ENCODE data around the gene CORO1C. TPM values are rescaled to one million over a fixed set of nuclear protein-coding genes. Genes with fewer than 3 reads are reported as not detected.

Gene CORO1C
- total and polyA plus RNA-seq, 2 donors (not counting 3 experiments of a cell fraction or from before 2014, with no cell fraction given), result 150 to 240 TPM

DNA sequence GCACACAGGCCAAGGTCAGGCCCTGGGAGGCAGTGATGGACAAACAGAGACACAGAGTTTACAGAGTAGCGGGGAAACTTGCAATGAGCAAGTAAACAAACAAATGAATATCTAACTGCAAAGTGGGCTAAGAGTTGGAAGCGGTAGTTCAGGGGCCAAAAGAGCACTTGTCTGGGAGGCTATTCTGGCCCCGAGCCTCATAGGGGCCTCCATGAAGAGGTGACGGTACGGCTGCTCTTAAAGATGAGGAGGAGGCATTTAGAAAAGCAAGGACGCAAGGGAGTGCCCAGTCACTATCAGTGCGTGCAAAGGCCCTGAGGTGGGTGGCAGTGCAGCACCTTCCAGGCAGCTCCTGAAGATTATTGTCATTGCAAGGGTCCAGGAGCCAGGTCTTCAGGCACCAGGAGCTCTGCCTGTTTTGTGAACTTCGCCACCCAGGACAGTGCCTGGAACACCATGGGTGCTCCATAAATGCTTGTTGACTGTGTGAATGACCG, 129.1 kb downstream of the CORO1C start:
- Histone ChIP-seq H3K9ac (replicated peaks; ENCODE audit: extremely low read depth, insufficient read depth, low read length) (no peak overlapping the region), H3K27ac (ENCODE audit: insufficient read depth, low read depth, low read length) (no peak overlapping the region), H3K36me3 (ENCODE audit: control insufficient read depth in 2 of 2, extremely low read depth in 1 of 2, insufficient read depth in 2 of 2, low read length in 2 of 2) (no peaks in the 10 kb centered on the region), H3K9me1 (replicated peaks; ENCODE audit: control insufficient read depth, extremely low read depth, insufficient read depth, low read length) (no peaks in the 10 kb centered on the region), H3K9me3 (replicated peaks; ENCODE audit: control insufficient read depth, insufficient read depth, low read length) (no peaks in the 10 kb centered on the region), H2AFZ (ENCODE audit: low read depth, low read length) (no peak overlapping the region), H3K4me1 (ENCODE audit: control insufficient read depth, extremely low read depth, insufficient read depth, low read length) (no peaks in the 10 kb centered on the region), H3K4me3 (replicated peaks in 1 of 3; ENCODE audit: insufficient read depth in 1 of 3, low read depth in 1 of 3, low read length in 3 of 3) (no peak overlapping the region), H3K4me2 (ENCODE audit: insufficient read depth, low read length) (no peak overlapping the region), H3K79me2 (ENCODE audit: control insufficient read depth, insufficient read depth, low read length) (no peaks in the 10 kb centered on the region), H4K20me1 (replicated peaks; ENCODE audit: control insufficient read depth, extremely low read depth, insufficient read depth, low read length) (no peaks in the 10 kb centered on the region), H3K27me3 (ENCODE audit: control insufficient read depth in 2 of 2, insufficient read depth in 2 of 2, low read length in 2 of 2) (no peaks in the 10 kb centered on the region)
- DNase-seq (ENCODE audit: low read depth, low spot score) (no peak), FAIRE-seq (no peak)
- TF ChIP-seq MYC (IDR thresholded peaks at IDR 0.05; ENCODE audit: low read depth, low read length) (no peak), POLR2AphosphoS5 (IDR thresholded peaks at IDR 0.05; ENCODE audit: insufficient read depth, low read depth, low read length) (no peak), FOS (IDR thresholded peaks at IDR 0.05; ENCODE audit: borderline replicate concordance, insufficient read depth, low read length) (no peak), JUN (IDR thresholded peaks at IDR 0.05; ENCODE audit: borderline replicate concordance, insufficient read depth, insufficient read length, low read depth) (no peak), EZH2 (IDR thresholded peaks at IDR 0.05; ENCODE audit: borderline replicate concordance, low read depth, low read length, severe bottlenecking) (no peak), GATA2 (IDR thresholded peaks at IDR 0.05; ENCODE audit: insufficient read depth, insufficient read length, low read depth, low read length) (no peak), POLR2A (IDR thresholded peaks at IDR 0.05; ENCODE audit: low read depth, low read length) (no peak)
- TF ChIP-seq, protein P1, sequence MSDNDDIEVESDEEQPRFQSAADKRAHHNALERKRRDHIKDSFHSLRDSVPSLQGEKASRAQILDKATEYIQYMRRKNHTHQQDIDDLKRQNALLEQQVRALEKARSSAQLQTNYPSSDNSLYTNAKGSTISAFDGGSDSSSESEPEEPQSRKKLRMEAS (IDR thresholded peaks at IDR 0.05; ENCODE audit: insufficient read depth, insufficient read length), result no peak
- TF ChIP-seq, protein P2, sequence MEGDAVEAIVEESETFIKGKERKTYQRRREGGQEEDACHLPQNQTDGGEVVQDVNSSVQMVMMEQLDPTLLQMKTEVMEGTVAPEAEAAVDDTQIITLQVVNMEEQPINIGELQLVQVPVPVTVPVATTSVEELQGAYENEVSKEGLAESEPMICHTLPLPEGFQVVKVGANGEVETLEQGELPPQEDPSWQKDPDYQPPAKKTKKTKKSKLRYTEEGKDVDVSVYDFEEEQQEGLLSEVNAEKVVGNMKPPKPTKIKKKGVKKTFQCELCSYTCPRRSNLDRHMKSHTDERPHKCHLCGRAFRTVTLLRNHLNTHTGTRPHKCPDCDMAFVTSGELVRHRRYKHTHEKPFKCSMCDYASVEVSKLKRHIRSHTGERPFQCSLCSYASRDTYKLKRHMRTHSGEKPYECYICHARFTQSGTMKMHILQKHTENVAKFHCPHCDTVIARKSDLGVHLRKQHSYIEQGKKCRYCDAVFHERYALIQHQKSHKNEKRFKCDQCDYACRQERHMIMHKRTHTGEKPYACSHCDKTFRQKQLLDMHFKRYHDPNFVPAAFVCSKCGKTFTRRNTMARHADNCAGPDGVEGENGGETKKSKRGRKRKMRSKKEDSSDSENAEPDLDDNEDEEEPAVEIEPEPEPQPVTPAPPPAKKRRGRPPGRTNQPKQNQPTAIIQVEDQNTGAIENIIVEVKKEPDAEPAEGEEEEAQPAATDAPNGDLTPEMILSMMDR (IDR thresholded peaks at IDR 0.05; ENCODE audit: extremely low read depth in 1 of 2, insufficient read depth in 1 of 2, low read depth in 1 of 2, low read length in 2 of 2), result no peak
- no TSS peak for BruUV-seq (replicated peaks)
- ChIA-PET CTCF (no interaction called here), POLR2A (no interaction called here)
- intact Hi-C loops (cut with micrococcal nuclease) (no loop called here), dilution Hi-C loops (cut with MboI; ENCODE audit: extremely low pct_ligation_motif_present, low sequenced_read_pairs) (no loop called here)

All from endothelial cell of umbilical vein (primary cell).